Raji (cell line): Measurements from ENCODE around the gene MAP1A.
A peak's percentile ranks its signal among the peaks of the same experiment; 100 is the strongest.

ENCODE experiments used
- POLR2A ChIP-seq: IDR thresholded peaks from 2 replicates; pipeline ENCODE4 v1.6.1; 2011; ENCODE audit warnings: low read depth, low read length, control low read depth; ENCODE audit not compliant: insufficient read depth

MAP1A gene

GRCh38 chr15:43505738-43506137 lies 11.7 kb upstream of the MAP1A start:
- no peak for TF ChIP-seq POLR2A

- no peak for TF ChIP-seq POLR2A
Measured at GRCh38 chr15:43508421-43508820, 9.0 kb upstream of the MAP1A start.

GRCh38 chr15:43508991-43509659 lies 8.3 kb upstream of the MAP1A start:
- no peak for TF ChIP-seq POLR2A

GRCh38 chr15:43509660-43510199 lies 7.7 kb upstream of the MAP1A start:
- no peak for TF ChIP-seq POLR2A

GRCh38 chr15:43510200-43511011 lies 7.0 kb upstream of the MAP1A start:
- TF ChIP-seq POLR2A: peak; percentile 57

GRCh38 chr15:43511012-43511885 lies 6.2 kb upstream of the MAP1A start:
- no peak; the same call in 1 of the 2 replicates for TF ChIP-seq POLR2A

GRCh38 chr15:43513550-43513949 lies 3.9 kb upstream of the MAP1A start:
- no peak for TF ChIP-seq POLR2A

GRCh38 chr15:43514241-43515057 lies 3.0 kb upstream of the MAP1A start:
- no peak for TF ChIP-seq POLR2A

- TF ChIP-seq POLR2A: no peak
Measured at GRCh38 chr15:43515741-43516140, 1.7 kb upstream of the MAP1A start.

GRCh38 chr15:43516185-43516584 lies 1.2 kb upstream of the MAP1A start:
- no peak for TF ChIP-seq POLR2A

GRCh38 chr15:43516801-43517353 lies 531 bp upstream of the MAP1A start:
- no peak for TF ChIP-seq POLR2A

- no peak for TF ChIP-seq POLR2A
Measured at GRCh38 chr15:43518197-43518761, 871 bp downstream of the MAP1A start.

GRCh38 chr15:43519196-43519595 lies 1.8 kb downstream of the MAP1A start:
- TF ChIP-seq POLR2A: no peak

GRCh38 chr15:43520138-43520537 lies 2.7 kb downstream of the MAP1A start:
- no peak for TF ChIP-seq POLR2A
